ENCODE data around the gene VEGFA.

VEGFA gene

DNA sequence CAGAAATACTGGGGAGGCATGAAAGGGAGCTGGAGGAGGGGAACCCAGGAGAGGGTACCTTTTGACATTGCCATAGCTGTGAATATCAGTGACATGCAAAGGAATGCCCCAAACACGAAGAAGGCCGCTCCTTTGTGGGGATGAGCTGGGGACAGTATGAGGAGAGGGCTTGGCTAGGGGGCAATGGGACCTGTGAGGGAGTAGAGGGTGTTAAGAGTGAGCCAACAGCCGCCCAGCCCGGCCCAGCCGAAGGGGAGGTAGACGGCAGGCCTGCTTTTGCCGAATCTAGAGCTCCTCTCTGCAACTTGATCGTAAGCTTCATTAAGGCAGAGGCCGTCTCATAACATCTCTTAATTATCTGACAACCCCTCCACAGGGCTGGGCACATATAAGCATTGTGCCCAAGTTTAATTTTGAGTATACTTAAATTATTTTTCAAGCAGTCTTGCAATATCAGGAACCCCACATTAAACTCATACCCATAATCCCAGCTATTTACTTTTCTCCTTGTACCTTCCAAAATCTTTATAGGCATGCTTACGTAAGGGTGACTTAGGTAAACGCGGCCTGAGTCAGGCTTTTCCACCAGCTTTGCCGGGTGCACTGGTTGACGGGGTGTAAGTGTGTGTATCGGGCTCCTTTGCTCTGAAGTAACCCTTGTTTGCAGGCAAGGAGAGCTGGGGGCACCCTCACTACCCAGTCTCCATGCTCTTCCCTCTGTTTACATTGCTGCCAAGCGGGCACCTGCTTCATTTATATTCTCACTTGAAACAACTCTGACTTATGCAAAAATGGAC lies 24.9 kb upstream of the VEGFA start:
- no peaks in the 10 kb centered on the region for H3K9me3 Mint-ChIP-seq
- no peaks in the 10 kb centered on the region for H3K36me3 Mint-ChIP-seq
- no peak overlapping the region for H3K4me3 Mint-ChIP-seq
- H3K27me3 Mint-ChIP-seq: peaks cover 2% of the 10 kb centered on the region
- no peaks in the 10 kb centered on the region for H3K4me1 Mint-ChIP-seq
- H3K27ac Mint-ChIP-seq: no peak overlapping the region

DNA sequence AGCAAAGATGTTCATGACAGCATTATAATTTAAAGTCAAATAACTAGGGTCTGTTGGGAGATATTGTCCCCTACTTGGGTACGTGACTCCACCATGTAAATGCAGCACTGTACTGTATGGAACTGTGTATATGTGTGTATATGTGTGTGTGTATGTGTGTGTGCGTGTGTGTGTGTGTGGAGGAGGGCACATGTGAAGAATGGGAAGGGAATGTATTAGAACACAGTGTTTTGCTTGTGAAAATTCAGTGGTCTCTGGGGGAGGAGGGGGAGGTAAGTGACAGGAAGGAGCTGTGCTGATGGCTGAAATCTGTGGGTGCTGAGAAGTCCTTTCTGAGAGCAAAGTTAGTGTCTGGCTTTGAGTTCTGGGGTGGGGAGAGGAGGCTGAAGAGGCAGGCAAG lies 23.9 kb upstream of the VEGFA start:
- H3K27ac Mint-ChIP-seq: no peak overlapping the region
- no peaks in the 10 kb centered on the region for H3K4me1 Mint-ChIP-seq

DNA sequence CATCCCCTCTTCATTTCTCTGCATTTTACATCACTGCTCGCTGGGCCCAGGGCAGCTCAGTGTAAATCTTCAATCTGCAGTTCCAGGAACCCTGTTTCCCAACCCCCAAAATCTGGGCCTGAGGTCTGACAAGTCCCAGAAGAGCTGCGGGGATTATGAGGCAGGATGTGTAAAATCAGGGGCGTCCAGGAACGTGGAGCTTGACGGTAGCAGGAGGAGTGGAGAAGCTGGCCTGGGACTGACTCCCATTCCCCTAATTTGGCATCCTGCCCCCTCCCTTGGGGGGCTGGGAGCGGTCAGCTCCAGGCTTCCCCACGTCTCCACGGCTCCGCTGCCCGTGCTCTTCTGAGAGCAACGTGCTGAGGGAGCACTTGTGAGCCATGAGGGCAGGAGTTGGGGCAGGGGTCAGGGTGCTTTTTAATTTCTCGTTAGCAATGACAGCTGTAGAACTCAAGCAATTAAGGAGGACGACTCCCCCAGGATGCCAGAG lies 23.4 kb upstream of the VEGFA start:
- Mint-ChIP-seq H3K9me3 (no peaks in the 10 kb centered on the region), H3K4me3 (no peak overlapping the region), H3K27me3 (peaks cover 2% of the 10 kb centered on the region), H3K36me3 (no peaks in the 10 kb centered on the region), H3K27ac (no peak overlapping the region), H3K4me1 (no peaks in the 10 kb centered on the region)

More for the DNA sequence above, 23.9 kb upstream of the VEGFA start:
- H3K27me3 Mint-ChIP-seq: peaks cover 2% of the 10 kb centered on the region
- no peaks in the 10 kb centered on the region for H3K36me3 Mint-ChIP-seq
- H3K9me3 Mint-ChIP-seq: no peaks in the 10 kb centered on the region
- H3K4me3 Mint-ChIP-seq: no peak overlapping the region

DNA sequence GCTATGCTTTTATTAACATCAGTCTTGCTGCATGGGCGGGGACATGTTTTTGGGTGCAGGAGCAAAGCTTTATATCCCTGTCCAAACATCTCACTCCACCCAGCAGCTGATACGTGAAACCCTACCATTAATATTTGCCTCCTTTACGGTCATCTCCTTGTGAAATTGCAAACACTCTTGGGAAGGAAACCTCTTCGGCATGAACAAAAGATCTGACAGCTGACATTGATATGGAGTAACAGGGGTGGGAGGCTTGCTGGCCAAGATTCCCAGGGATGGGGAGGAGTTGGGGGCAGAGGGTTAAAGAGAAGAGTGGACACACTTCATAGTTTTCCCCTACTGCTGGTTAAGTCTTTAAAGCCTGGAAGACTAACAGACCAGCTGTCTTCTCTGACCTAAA lies 22.2 kb upstream of the VEGFA start:
- H3K27me3 Mint-ChIP-seq: peaks cover 2% of the 10 kb centered on the region
- no peaks in the 10 kb centered on the region for H3K4me1 Mint-ChIP-seq
- H3K9me3 Mint-ChIP-seq: no peaks in the 10 kb centered on the region
- no peak overlapping the region for H3K4me3 Mint-ChIP-seq
- no peaks in the 10 kb centered on the region for H3K36me3 Mint-ChIP-seq
- H3K27ac Mint-ChIP-seq: no peak overlapping the region

DNA sequence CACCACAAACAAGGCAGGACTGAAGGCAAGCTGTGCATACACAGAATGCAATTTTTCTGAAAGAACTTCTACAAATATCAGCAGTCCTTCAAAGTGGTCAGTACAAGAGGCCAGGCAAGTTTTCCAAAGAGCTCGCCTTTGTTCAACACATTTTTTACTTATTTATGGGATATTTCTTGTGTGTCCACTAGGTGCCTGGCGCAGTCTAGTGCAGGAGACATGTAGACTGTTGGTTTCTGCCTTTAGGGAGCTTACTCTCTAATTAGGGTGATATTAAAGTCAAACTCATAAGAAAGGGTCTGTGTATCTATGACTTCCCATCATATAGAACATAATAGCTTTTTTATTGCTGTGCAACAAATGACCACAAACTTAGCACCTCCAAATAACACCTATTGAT lies 21.2 kb upstream of the VEGFA start:
- Mint-ChIP-seq H3K4me1 (no peaks in the 10 kb centered on the region), H3K4me3 (no peak overlapping the region), H3K27ac (no peak overlapping the region), H3K9me3 (no peaks in the 10 kb centered on the region), H3K36me3 (no peaks in the 10 kb centered on the region), H3K27me3 (peaks cover 2% of the 10 kb centered on the region)

DNA sequence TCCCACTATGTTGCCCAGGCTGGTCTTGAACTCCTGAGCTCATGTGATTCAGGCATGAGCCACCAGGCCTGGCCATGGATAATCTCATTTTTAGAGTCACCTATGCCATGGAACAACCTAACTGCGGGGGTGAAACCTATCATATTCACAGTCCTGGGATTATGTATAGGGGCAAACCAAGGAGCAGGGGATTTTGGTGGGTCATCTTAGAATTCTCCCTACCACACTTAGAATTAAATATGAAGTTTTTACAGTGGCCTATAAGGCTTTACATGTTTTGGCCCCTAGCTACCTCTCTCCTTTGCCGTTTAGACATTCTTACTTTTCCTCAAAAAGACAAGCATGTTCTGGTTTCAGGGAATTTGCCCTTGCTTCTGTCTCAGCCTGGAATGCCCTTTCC lies 20.6 kb upstream of the VEGFA start:
- no peaks in the 10 kb centered on the region for H3K9me3 Mint-ChIP-seq
- peaks cover 2% of the 10 kb centered on the region for H3K27me3 Mint-ChIP-seq
- H3K4me1 Mint-ChIP-seq: no peaks in the 10 kb centered on the region
- H3K27ac Mint-ChIP-seq: no peak overlapping the region
- H3K36me3 Mint-ChIP-seq: no peaks in the 10 kb centered on the region
- no peak overlapping the region for H3K4me3 Mint-ChIP-seq

DNA sequence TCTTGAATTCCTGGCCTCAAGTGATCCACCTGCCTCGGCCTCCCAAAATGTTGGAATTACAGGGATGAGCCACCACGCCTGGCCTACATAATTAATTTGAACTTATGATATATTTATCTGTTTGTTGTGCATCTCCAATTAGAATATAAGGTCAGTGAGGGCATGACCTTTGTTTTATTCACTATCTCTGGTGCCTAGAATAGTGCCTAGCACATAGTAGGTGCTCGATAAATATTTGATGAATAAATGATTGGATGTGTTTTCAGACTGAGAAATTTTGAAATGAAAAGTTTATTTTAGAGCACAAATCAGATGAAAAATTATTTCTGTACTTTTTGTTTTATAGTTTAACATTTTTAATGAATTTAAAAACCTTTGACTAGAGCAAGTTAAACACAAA lies 19.4 kb upstream of the VEGFA start:
- Mint-ChIP-seq H3K27me3 (peaks cover 2% of the 10 kb centered on the region), H3K36me3 (no peaks in the 10 kb centered on the region), H3K27ac (no peak overlapping the region), H3K9me3 (no peaks in the 10 kb centered on the region), H3K4me3 (no peak overlapping the region), H3K4me1 (no peaks in the 10 kb centered on the region)

DNA sequence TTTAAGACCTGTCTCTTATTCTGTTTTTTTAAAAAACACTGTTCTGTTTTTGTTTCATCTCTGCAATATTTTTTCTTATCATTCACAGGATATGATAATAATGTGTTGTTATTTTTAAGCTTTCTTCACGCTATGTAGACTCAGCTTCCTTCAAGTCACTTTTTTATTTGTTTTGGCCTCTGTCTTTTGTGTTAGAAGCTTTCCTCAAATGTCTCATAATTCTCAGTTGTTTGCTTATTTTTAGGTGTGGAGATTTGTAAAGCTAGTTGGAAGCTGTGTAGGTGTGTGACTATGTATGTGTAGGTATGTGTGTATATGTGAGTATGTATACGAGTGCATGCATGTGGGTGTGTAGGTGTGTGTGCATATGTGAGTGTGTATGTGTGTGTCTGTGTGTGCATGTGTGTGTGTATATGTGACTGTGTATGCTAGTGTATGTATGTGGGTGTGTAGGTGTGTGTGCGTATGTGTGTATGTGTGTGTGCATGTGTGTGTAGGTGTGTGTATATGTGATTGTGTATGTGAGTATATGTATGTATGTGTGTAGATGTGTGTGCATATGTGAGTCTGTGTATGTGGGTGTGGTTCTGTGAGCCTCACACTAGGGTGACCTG lies 16.3 kb upstream of the VEGFA start:
- H3K4me1 Mint-ChIP-seq: no peaks in the 10 kb centered on the region
- no peaks in the 10 kb centered on the region for H3K36me3 Mint-ChIP-seq
- H3K4me3 Mint-ChIP-seq: no peak overlapping the region
- H3K9me3 Mint-ChIP-seq: no peaks in the 10 kb centered on the region
- H3K27ac Mint-ChIP-seq: no peak overlapping the region
- H3K27me3 Mint-ChIP-seq: no peaks in the 10 kb centered on the region

DNA sequence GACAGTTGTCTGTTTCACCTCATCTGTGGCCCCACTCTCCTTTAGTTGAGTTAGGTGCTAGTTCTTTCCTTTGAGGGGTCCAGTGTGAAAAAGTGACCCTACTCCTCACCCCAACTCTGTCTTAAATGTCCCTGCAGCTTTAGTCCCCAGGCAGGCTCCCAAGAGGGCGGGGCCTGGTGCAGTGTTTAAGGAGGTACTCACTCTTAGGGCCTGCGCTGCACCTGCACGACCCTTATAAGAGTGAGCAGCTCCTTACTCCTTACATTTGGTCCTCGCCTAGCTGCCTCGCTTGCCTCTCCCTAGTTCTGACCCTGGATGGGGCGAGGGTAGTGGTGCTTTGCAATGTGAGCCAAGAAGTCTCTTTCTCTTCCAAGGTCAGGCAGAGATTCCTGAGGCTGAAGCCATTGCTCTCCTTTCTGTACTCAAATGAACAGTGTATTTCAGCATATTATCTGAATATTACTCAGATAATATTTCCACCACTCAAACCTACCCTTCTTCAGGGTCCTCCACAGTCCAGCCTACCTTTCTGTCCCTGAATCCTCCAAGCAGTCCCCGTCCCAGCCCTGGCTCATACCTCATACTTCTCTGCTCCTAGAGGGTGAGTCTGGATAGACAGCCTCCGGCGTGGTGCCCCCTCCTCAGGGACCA lies 11.9 kb upstream of the VEGFA start:
- H3K4me1 Mint-ChIP-seq: no peaks in the 10 kb centered on the region
- no peak overlapping the region for H3K27ac Mint-ChIP-seq
- no peak overlapping the region for H3K4me3 Mint-ChIP-seq

DNA sequence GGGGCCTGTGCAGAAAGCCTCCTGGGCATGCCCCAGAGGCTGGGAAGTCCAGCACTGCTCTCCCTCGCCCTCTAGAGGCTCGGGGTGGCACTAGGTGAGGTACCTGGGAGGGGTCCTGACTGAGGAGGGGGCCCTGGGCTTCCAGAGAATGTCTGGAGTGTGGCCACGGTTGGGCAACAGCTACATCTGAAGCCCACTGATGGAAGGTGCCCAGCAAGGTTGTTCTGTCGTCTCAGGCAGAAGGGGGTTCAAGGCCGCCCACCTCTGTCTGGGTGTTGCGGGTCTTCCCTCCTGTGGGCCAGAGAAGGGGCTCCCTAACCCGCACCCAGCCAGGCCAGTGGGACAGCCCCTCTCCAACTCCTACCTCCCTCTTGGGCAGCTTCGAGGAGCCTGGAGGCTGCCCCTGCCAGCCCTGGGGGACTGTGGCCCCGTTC lies 11.4 kb upstream of the VEGFA start:
- H3K27me3 Mint-ChIP-seq: no peaks in the 10 kb centered on the region
- no peaks in the 10 kb centered on the region for H3K9me3 Mint-ChIP-seq
- H3K36me3 Mint-ChIP-seq: no peaks in the 10 kb centered on the region
- no peak overlapping the region for H3K27ac Mint-ChIP-seq
- no peak overlapping the region for H3K4me3 Mint-ChIP-seq
- no peaks in the 10 kb centered on the region for H3K4me1 Mint-ChIP-seq

More for the DNA sequence above, 11.9 kb upstream of the VEGFA start:
- H3K36me3 Mint-ChIP-seq: no peaks in the 10 kb centered on the region
- no peaks in the 10 kb centered on the region for H3K9me3 Mint-ChIP-seq
- H3K27me3 Mint-ChIP-seq: no peaks in the 10 kb centered on the region

DNA sequence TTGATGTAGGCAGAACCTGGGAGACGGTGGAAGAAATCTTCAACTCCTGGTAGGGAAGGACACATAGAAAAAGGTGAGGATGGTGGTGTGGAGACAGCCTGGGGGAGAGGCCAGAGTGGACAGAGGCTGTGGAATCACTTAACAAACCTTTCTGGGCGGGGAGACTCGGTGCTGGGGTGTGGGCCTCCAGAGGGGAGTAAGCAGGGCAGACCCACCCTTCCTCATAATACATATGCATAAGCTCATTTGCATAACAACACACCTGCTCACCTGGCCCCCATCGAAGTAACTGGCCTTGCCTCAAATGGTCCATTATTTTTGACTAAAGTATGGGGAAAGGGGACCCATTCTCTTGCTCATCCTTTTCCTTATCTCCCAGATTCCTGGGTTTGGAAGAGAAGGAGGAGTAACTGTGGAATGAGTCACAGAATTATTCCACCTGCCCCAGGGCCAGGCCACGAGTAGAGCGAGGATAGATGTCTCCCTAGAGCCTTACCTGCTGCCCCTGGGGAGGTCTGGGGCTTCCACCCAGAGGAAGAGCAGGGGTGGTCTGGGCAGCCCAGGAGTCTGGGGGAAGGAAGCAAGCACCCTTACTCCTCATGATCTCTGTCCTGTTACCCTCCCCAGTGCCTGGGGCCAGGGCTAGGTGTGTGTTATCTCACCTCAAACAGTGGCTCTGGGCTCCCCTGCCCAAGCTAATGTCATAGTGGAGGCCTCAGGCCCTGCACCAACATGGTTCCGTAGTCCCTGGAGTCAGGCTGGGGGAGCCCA lies 10.7 kb upstream of the VEGFA start:
- no peaks in the 10 kb centered on the region for H3K27me3 Mint-ChIP-seq
- no peak overlapping the region for H3K27ac Mint-ChIP-seq
- no peaks in the 10 kb centered on the region for H3K36me3 Mint-ChIP-seq
- H3K4me1 Mint-ChIP-seq: no peaks in the 10 kb centered on the region
- H3K9me3 Mint-ChIP-seq: no peaks in the 10 kb centered on the region
- H3K4me3 Mint-ChIP-seq: no peak overlapping the region

DNA sequence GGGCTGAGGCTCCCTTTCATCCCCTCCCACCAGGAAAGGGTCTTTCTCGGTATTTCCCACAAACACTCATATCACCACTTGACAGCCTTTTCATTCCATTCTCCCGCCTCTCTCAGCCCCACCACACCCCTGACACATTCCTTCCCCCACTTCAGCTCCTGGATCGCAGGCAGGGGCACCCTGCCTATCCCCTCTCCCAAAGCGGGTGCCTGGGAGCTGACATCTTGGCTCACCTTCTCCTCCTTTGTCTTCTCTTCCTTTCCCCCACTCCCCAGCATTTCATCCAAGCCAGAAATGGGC lies 10.2 kb upstream of the VEGFA start:
- no peaks in the 10 kb centered on the region for H3K4me1 Mint-ChIP-seq
- H3K9me3 Mint-ChIP-seq: no peaks in the 10 kb centered on the region
- no peak overlapping the region for H3K4me3 Mint-ChIP-seq
- no peaks in the 10 kb centered on the region for H3K27me3 Mint-ChIP-seq
- no peaks in the 10 kb centered on the region for H3K36me3 Mint-ChIP-seq
- H3K27ac Mint-ChIP-seq: no peak overlapping the region

DNA sequence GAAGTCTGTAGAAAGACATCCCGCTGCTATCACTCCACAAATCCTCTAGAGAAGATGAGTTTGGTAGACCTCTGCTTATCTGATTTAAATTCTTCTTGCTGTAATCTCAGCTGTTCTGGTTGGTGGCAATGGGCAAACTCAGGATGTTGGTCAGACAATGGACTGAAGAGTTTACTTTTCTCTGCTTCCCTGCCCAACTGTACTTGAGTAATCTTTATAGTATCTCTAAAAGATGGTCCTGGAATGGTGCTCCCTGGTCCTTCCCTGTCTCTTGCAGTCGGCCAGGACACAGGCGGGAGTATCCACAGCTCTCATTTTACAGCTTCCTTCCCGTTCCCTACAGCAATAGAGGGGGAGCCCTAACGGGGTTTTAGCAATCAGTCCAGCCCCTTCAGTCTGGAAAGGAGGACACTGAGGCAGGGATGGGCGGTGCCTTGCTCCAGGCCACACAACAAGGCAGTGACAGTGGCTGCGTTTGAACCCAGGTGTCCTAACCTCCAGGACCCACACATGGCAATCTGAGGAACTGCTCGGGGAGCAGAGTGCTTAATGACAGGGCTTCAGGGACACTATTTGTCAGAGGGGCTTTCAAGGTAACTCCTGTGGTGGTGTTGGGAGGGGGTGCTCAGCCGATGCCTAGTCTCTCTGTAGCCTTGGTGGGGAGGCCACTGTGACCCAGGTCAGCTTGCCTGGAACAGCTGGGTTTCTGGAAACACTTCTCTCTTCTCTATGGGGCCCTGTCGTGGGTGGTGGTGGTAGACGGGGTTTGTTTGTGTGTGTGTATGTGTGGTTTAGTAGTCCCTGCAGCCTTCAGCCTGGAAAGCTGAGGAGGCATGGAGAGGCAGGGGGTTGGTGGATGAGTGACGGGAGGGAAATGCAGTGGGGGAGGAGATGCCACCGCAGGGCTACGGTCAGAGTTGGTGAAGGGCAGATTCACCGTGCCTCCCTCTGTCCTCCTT lies 9.5 kb upstream of the VEGFA start:
- no peaks in the 10 kb centered on the region for H3K27me3 Mint-ChIP-seq
- H3K9me3 Mint-ChIP-seq: no peaks in the 10 kb centered on the region
- H3K4me1 Mint-ChIP-seq: no peaks in the 10 kb centered on the region
- no peak overlapping the region for H3K27ac Mint-ChIP-seq
- no peak overlapping the region for H3K4me3 Mint-ChIP-seq
- H3K36me3 Mint-ChIP-seq: no peaks in the 10 kb centered on the region

DNA sequence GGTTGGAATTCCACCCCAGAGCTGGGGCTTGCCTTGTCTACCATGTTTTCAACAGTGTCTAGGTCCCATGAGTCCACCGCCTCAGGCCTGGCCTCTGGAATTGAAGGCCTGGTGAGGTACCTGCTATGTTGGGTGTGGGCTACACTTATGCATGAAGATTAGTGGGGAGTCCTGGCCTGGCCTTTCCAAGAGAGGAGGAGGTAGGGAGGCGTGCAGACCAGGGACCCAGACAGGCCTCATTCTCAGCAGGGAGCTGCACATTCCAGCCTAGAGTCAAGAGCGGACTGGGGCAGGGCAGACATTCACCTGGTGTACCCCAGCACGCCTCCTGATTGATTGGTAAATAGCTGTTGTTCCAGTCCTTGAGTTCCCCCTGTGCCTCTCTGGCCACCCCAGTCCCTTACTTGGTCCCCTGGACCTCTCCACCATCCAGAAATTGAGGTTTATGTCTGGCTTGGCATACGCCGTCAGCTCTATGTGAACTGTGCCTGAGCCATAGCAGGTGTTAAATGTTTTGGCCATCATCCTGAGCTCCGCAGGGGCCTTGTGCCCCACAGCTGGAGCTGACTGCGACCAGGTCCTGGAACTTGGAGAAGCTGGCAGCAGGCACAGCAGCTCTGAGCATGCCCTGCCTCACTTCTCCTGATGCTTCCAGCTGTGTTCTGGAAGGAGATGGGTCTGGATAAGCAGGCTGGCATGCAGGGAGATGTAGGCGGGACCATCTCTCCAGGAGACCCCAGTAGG lies 8.2 kb upstream of the VEGFA start:
- Mint-ChIP-seq H3K9me3 (no peaks in the 10 kb centered on the region), H3K27ac (no peak overlapping the region), H3K4me3 (no peak overlapping the region), H3K27me3 (no peaks in the 10 kb centered on the region), H3K36me3 (no peaks in the 10 kb centered on the region), H3K4me1 (no peaks in the 10 kb centered on the region)

Measured in activated naive CD4-positive, alpha-beta T cell treated with anti-CD3 and anti-CD28 coated beads, Interleukin-2, amount 50 U/mL, for 24 hours (primary cell).